Tibial nerve (tissue), 4 donors: ENCODE data around the gene ANXA5. TPM values are rescaled to one million over a fixed set of nuclear protein-coding genes. Genes with fewer than 3 reads are reported as not detected.

Experiments
- DNase-seq, 2 donors: peaks; one replicate each; pipeline ENCODE4 v3.0.0-alpha.2; 2019; ENCODE audit warnings: low spot score in 2 of 2
- H3K27ac ChIP-seq, 4 donors: fragments of 200-600 bp; sonication (generic) in 3 of 4; one replicate each; pipeline ENCODE4 v1.5.1; 2017 to 2019; ENCODE audit warnings: mild to moderate bottlenecking in 1 of 4
- H3K27me3 ChIP-seq, 2 donors: fragments of 200-600 bp; sonication (generic) in 1 of 2; one replicate each; pipeline versions ENCODE4 v1.5.1 to v1.6.0; 2017 to 2019
- H3K36me3 ChIP-seq, 3 donors: fragments of 200-600 bp; sonication (generic); one replicate each; pipeline ENCODE4 v1.5.1; 2018 to 2019
- H3K4me1 ChIP-seq, 4 donors: fragments of 200-600 bp; sonication (generic) in 3 of 4; one replicate each; pipeline ENCODE4 v1.5.1; 2017 to 2019
- H3K4me3 ChIP-seq, 4 donors: fragments of 200-600 bp; sonication (generic) in 3 of 4; one replicate each; pipeline ENCODE4 v1.5.1; 2017 to 2019; ENCODE audit warnings: mild to moderate bottlenecking in 1 of 4, moderate library complexity in 1 of 4
- H3K9me3 ChIP-seq, 4 donors: fragments of 200-600 bp; sonication (generic) in 3 of 4; one replicate each; pipeline ENCODE4 v1.5.1; 2017 to 2019
- CTCF ChIP-seq, 5 experiments: fragments of 200-600 bp in 3 of 5; fragments of 450-650 bp in 2 of 5; sonication (generic) in 3 of 5; IDR thresholded peaks; one replicate each; pipeline ENCODE4 v1.5.1; 2016 to 2019; ENCODE audit warnings: antibody characterized with exemption in 5 of 5, mild to moderate bottlenecking in 3 of 5, moderate library complexity in 2 of 5
- EP300 ChIP-seq, 2 donors: sonication (generic); formaldehyde crosslinking; IDR thresholded peaks; one replicate each; pipeline ENCODE4 v1.6.1; 2017; ENCODE audit warnings: antibody characterized with exemption in 2 of 2, mild to moderate bottlenecking in 1 of 2
- POLR2A ChIP-seq, 2 donors: fragments of 450-650 bp; IDR thresholded peaks; one replicate each; pipeline ENCODE4 v1.6.1; 2017; ENCODE audit warnings: antibody characterized with exemption in 2 of 2, mild to moderate bottlenecking in 2 of 2, moderate library complexity in 2 of 2
- WGBS, 2 donors: methylation state at CpG; one replicate each; pipeline ENCODE4 v1.1.5; 2018; 5-methylcytosine and 5-hydroxymethylcytosine counted together
- total RNA-seq, 4 donors: library from RNA; depleted of rRNA; stranded (reverse); fragments of >200 nt; gene quantifications; one replicate each; pipeline ENCODE4 v1.1.0, GENCODE V29; 2016

The ANXA5 gene
- total RNA-seq, 4 donors from 2014 or later: 137 to 276 (median 267) TPM

GRCh38 chr4:121711263-121712000, 14.7 kb upstream of the ANXA5 start:
- TF ChIP-seq CTCF (IDR thresholded peaks at IDR 0.05): peak in 1 of 5 experiments; percentile 11
- TF ChIP-seq POLR2A (IDR thresholded peaks at IDR 0.05): peak in 1 of 2 donors; percentile 8
- TF ChIP-seq EP300 (IDR thresholded peaks at IDR 0.05): peak in 1 of 2 donors; percentile 81
- no peaks in the 10 kb centered on the region for H3K27me3 ChIP-seq
- peak; percentile 65 to 77 for DNase-seq
- H3K4me1 ChIP-seq: peaks cover 0 to 14% (median 9%) of the 10 kb centered on the region in 4 donors
- H3K4me3 ChIP-seq: peak overlapping the region in 3 of 4 donors; percentile 12 to 37 (median 14)
- no peaks in the 10 kb centered on the region for H3K36me3 ChIP-seq
- WGBS, 2 donors: 5% methylated on average over 16 to 18 of the region's 18 CpGs
- H3K9me3 ChIP-seq: no peaks in the 10 kb centered on the region
- H3K27ac ChIP-seq: peak overlapping the region; percentile 48 to 89 (median 71)

GRCh38 chr4:121709766-121710405, 13.1 kb upstream of the ANXA5 start:
- H3K36me3 ChIP-seq: no peaks in the 10 kb centered on the region
- TF ChIP-seq CTCF (IDR thresholded peaks at IDR 0.05) (no peak), POLR2A (IDR thresholded peaks at IDR 0.05) (no peak), EP300 (IDR thresholded peaks at IDR 0.05) (no peak)
- no peaks in the 10 kb centered on the region for H3K9me3 ChIP-seq
- H3K4me1 ChIP-seq: peaks cover 0 to 14% (median 9%) of the 10 kb centered on the region in 4 donors
- H3K4me3 ChIP-seq: no peak overlapping the region
- no peak for DNase-seq
- no peak overlapping the region for H3K27ac ChIP-seq
- 96 to 97% methylated on average over 3 of the region's 3 CpGs for WGBS, 2 donors
- H3K27me3 ChIP-seq: no peaks in the 10 kb centered on the region

- Histone ChIP-seq H3K27me3 (no peaks in the 10 kb centered on the region), H3K4me1 (peaks cover 0 to 13% (median 9%) of the 10 kb centered on the region in 4 donors), H3K27ac (no peak overlapping the region), H3K36me3 (no peaks in the 10 kb centered on the region), H3K9me3 (no peaks in the 10 kb centered on the region), H3K4me3 (no peak overlapping the region)
- TF ChIP-seq POLR2A (IDR thresholded peaks at IDR 0.05) (no peak), EP300 (IDR thresholded peaks at IDR 0.05) (no peak), CTCF (IDR thresholded peaks at IDR 0.05) (no peak)
- DNase-seq: no peak
Observed at GRCh38 chr4:121707344-121707743, 10.6 kb upstream of the ANXA5 start.

GRCh38 chr4:121706595-121707021, 9.8 kb upstream of the ANXA5 start:
- no peaks in the 10 kb centered on the region for H3K36me3 ChIP-seq
- peaks cover 0 to 4% (median 0%) of the 10 kb centered on the region in 4 donors for H3K9me3 ChIP-seq
- 55 to 59% methylated on average over 4 of the region's 4 CpGs for WGBS, 2 donors
- no peak for DNase-seq
- no peaks in the 10 kb centered on the region for H3K27me3 ChIP-seq
- no peak for TF ChIP-seq EP300 (IDR thresholded peaks at IDR 0.05)
- TF ChIP-seq POLR2A (IDR thresholded peaks at IDR 0.05): no peak
- no peak for TF ChIP-seq CTCF (IDR thresholded peaks at IDR 0.05)
- H3K27ac ChIP-seq: no peak overlapping the region
- no peak overlapping the region for H3K4me3 ChIP-seq
- peaks cover 0 to 6% (median 3%) of the 10 kb centered on the region in 4 donors for H3K4me1 ChIP-seq

GRCh38 chr4:121705521-121705920, 8.7 kb upstream of the ANXA5 start:
- 84 to 87% methylated on average over 6 of the region's 6 CpGs for WGBS, 2 donors
- DNase-seq: no peak

More at GRCh38 chr4:121705521-121705920, 8.7 kb upstream of the ANXA5 start:
- Histone ChIP-seq H3K4me1 (no peaks in the 10 kb centered on the region), H3K4me3 (no peak overlapping the region), H3K9me3 (peaks cover 0 to 4% (median 0%) of the 10 kb centered on the region in 4 donors), H3K27ac (no peak overlapping the region), H3K27me3 (no peaks in the 10 kb centered on the region), H3K36me3 (no peaks in the 10 kb centered on the region)
- TF ChIP-seq EP300 (IDR thresholded peaks at IDR 0.05) (no peak), POLR2A (IDR thresholded peaks at IDR 0.05) (no peak), CTCF (IDR thresholded peaks at IDR 0.05) (no peak)
